NCI-H1436 (cell line): ENCODE measurements around the gene HSDL1.
A peak's percentile ranks its signal among the peaks of the same experiment; 100 is the strongest.

Experiments used
- DNase-seq: peaks from one replicate; lab custom pipeline; 2025; lab: John Stamatoyannopoulos, UW

HSDL1 gene

GRCh38 chr16:84107921-84108320, 37.1 kb downstream of the HSDL1 start:
- no peak for DNase-seq

- no peak for DNase-seq
Measured at GRCh38 chr16:84105948-84106740, 38.8 kb downstream of the HSDL1 start.

GRCh38 chr16:84105301-84105815, 39.6 kb downstream of the HSDL1 start:
- no peak for DNase-seq

GRCh38 chr16:84104231-84104630, 40.7 kb downstream of the HSDL1 start:
- no peak for DNase-seq

GRCh38 chr16:84103678-84104077, 41.3 kb downstream of the HSDL1 start:
- no peak for DNase-seq

GRCh38 chr16:84098939-84099338, 46.0 kb downstream of the HSDL1 start:
- no peak for DNase-seq

- no peak for DNase-seq
Measured at GRCh38 chr16:84096447-84097005, 48.5 kb downstream of the HSDL1 start.

GRCh38 chr16:84095466-84095865, 49.5 kb downstream of the HSDL1 start:
- DNase-seq = no peak

GRCh38 chr16:84093879-84094270, 51.1 kb downstream of the HSDL1 start:
- DNase-seq = no peak

GRCh38 chr16:84093120-84093878, 51.7 kb downstream of the HSDL1 start:
- DNase-seq = no peak

GRCh38 chr16:84091460-84091859, 53.5 kb downstream of the HSDL1 start:
- DNase-seq = no peak

- no peak for DNase-seq
Measured at GRCh38 chr16:84090211-84090610, 54.8 kb downstream of the HSDL1 start.

GRCh38 chr16:84088695-84089395, 56.1 kb downstream of the HSDL1 start:
- no peak for DNase-seq

- no peak for DNase-seq
Measured at GRCh38 chr16:84087466-84088151, 57.4 kb downstream of the HSDL1 start.

GRCh38 chr16:84087001-84087400, 58.0 kb downstream of the HSDL1 start:
- no peak for DNase-seq

- DNase-seq = no peak
Measured at GRCh38 chr16:84086341-84086740, 58.6 kb downstream of the HSDL1 start.

GRCh38 chr16:84085773-84086172, 59.2 kb downstream of the HSDL1 start:
- no peak for DNase-seq

- DNase-seq = no peak
Measured at GRCh38 chr16:84085271-84085667, 59.7 kb downstream of the HSDL1 start.

- peak; percentile 65 for DNase-seq
Measured at GRCh38 chr16:84084570-84085270, 60.3 kb downstream of the HSDL1 start.

GRCh38 chr16:84082835-84083569, 62.0 kb downstream of the HSDL1 start:
- no peak for DNase-seq
